OCI-LY7 (cell line): ENCODE results near the gene FBXW7. TPM values are rescaled to one million over a fixed set of nuclear protein-coding genes. Genes with fewer than 3 reads are reported as not detected.

Source experiments
- BruUV-seq: library from RNA; stranded (reverse); fragments of 400-500 nt; replicated peaks from 2 replicates; lab custom pipeline; 2021; lab: Mats Ljungman, UMichigan
- CTCF ChIA-PET: fragments of 300-600 bp; sonication (Branson Sonifier 250); formaldehyde crosslinking; loops from one replicate; lab custom pipeline; 2022; ENCODE audit warnings: antibody characterized with exemption; ENCODE audit not compliant: unreplicated experiment; lab: Charles Lee
- POLR2A ChIA-PET: fragments of 300-600 bp; sonication (Branson Sonifier 250); formaldehyde crosslinking; loops from one replicate; lab custom pipeline; 2022; ENCODE audit warnings: antibody characterized with exemption; lab: Charles Lee
- DNase-seq: peaks from one replicate; pipeline ENCODE4 v3.0.0-alpha.2; 2015; ENCODE audit warnings: low spot score
- H2AFZ ChIP-seq: fragments of 200-600 bp; sonication (generic), shearing (Covaris generic); 2 replicates; pipeline ENCODE4 v1.6.1; 2014; ENCODE audit warnings: mild to moderate bottlenecking, antibody characterized with exemption, low read length, moderate library complexity
- H3K27ac ChIP-seq: fragments of 200-600 bp; sonication (generic); 2 replicates; pipeline ENCODE4 v1.5.1; 2014; ENCODE audit warnings: mixed run types, low read depth, mild to moderate bottlenecking, moderate library complexity, low read length, inconsistent platforms; ENCODE audit not compliant: poor library complexity, severe bottlenecking
- H3K36me3 ChIP-seq: fragments of 200-600 bp; sonication (generic); 2 replicates; pipeline ENCODE4 v1.6.1; 2014; ENCODE audit warnings: mild to moderate bottlenecking, antibody characterized with exemption, low read length, moderate library complexity, mixed read lengths; ENCODE audit not compliant: insufficient read depth
- H3K4me1 ChIP-seq: fragments of 200-600 bp; sonication (generic); 2 replicates; pipeline ENCODE4 v1.5.1; 2014; ENCODE audit warnings: mild to moderate bottlenecking, low read length; ENCODE audit not compliant: insufficient read depth, poor library complexity, severe bottlenecking
- H3K4me2 ChIP-seq: fragments of 200-600 bp; sonication (generic); 2 replicates; pipeline ENCODE4 v1.6.1; 2014; ENCODE audit warnings: mild to moderate bottlenecking, low read length
- H3K4me3 ChIP-seq: fragments of 200-600 bp; sonication (generic); 2 replicates; pipeline ENCODE4 v1.5.1; 2014; ENCODE audit warnings: mild to moderate bottlenecking, low read depth, low read length; ENCODE audit not compliant: poor library complexity, severe bottlenecking
- H3K79me2 ChIP-seq: fragments of 200-600 bp; sonication (generic); 2 replicates; pipeline ENCODE4 v1.6.1; 2016; ENCODE audit warnings: low read depth, mild to moderate bottlenecking, low read length, moderate library complexity, mixed read lengths; ENCODE audit not compliant: insufficient read depth
- H3K9me2 ChIP-seq: fragments of 200-600 bp; sonication (generic); 2 replicates; pipeline ENCODE4 v1.6.1; 2016; ENCODE audit warnings: mild to moderate bottlenecking, low read length, mixed read lengths; ENCODE audit not compliant: insufficient read depth
- H3K9me3 ChIP-seq: fragments of 200-600 bp; sonication (generic); 2 replicates; pipeline ENCODE4 v1.6.1; 2014; ENCODE audit warnings: mild to moderate bottlenecking, mixed run types, low read length, mixed read lengths
- H4K20me1 ChIP-seq: fragments of 200-600 bp; sonication (generic); 2 replicates; pipeline ENCODE4 v1.6.1; 2014; ENCODE audit warnings: mild to moderate bottlenecking, antibody characterized with exemption, low read length, moderate library complexity, mixed read lengths; ENCODE audit not compliant: insufficient read depth
- EZH2phosphoT487 ChIP-seq: fragments of 200-600 bp; sonication (generic); IDR thresholded peaks from 2 replicates; pipeline ENCODE4 v1.6.1; 2018; ENCODE audit warnings: low read depth, borderline replicate concordance, mild to moderate bottlenecking, mixed run types, antibody characterized with exemption, low read length, moderate library complexity, mixed read lengths
- intact Hi-C: fragments of 100-400 bp; cut with micrococcal nuclease; formaldehyde crosslinking; loops from one replicate; pipeline ENCODE4 v1.10.0; 2022; ENCODE audit not compliant: unreplicated experiment
- total RNA-seq, 2 experiments: library from RNA; depleted of rRNA in 1 of 2; stranded (reverse); fragments of >200 nt in 1 of 2; shearing (Covaris generic) in 1 of 2; gene quantifications; 2 replicates each; pipeline ENCODE4 v1.2.3, GENCODE V29; 2014 to 2022
- TF ChIP-seq, protein P1 (sequence below): fragments of 200-600 bp; sonication (generic); conservative IDR thresholded peaks from 2 replicates; pipeline ENCODE4 v1.5.1; 2014; ENCODE audit warnings: mild to moderate bottlenecking, antibody characterized with exemption, low read length, moderate library complexity, mixed read lengths

The FBXW7 gene
- total RNA-seq, 2 experiments from 2014 or later, result 58.8 to 102 TPM

DNA sequence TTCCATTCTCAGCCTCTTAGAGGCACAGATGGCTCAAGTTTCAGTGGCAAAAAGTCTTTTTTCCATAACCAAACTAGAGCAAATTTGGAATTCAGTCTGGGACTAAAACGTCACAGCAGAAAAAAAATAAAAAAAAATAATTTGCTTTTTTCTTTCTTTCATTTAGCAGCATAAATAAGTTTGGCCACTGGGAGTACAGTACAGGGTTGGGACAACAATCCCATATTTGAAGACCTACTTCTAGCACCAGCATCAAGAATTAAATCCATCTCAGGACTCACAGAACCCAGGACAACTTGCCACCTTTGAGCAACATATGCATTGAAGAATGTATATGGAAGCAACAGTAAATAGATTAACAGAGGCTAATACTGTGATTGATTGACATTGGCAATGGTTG lies 214.0 kb downstream of the FBXW7 start:
- Histone ChIP-seq H3K27ac (no peak overlapping the region), H3K36me3 (peaks cover 50% of the 10 kb centered on the region), H3K4me3 (no peak overlapping the region), H3K4me2 (no peak overlapping the region), H3K79me2 (no peaks in the 10 kb centered on the region), H3K4me1 (no peaks in the 10 kb centered on the region), H2AFZ (no peak overlapping the region), H4K20me1 (no peaks in the 10 kb centered on the region), H3K9me2 (no peaks in the 10 kb centered on the region), H3K9me3 (no peaks in the 10 kb centered on the region)
- TF ChIP-seq, protein P1, sequence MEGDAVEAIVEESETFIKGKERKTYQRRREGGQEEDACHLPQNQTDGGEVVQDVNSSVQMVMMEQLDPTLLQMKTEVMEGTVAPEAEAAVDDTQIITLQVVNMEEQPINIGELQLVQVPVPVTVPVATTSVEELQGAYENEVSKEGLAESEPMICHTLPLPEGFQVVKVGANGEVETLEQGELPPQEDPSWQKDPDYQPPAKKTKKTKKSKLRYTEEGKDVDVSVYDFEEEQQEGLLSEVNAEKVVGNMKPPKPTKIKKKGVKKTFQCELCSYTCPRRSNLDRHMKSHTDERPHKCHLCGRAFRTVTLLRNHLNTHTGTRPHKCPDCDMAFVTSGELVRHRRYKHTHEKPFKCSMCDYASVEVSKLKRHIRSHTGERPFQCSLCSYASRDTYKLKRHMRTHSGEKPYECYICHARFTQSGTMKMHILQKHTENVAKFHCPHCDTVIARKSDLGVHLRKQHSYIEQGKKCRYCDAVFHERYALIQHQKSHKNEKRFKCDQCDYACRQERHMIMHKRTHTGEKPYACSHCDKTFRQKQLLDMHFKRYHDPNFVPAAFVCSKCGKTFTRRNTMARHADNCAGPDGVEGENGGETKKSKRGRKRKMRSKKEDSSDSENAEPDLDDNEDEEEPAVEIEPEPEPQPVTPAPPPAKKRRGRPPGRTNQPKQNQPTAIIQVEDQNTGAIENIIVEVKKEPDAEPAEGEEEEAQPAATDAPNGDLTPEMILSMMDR, result no peak
- no peak for TF ChIP-seq EZH2phosphoT487
- ChIA-PET POLR2A (interaction anchor here (0.6 kb wide), 6 partner anchors 15 to 571 kb away, joined by 3 to 7 read pairs (median 4); no protein-coding TSS in a partner anchor), CTCF (interaction anchor here (0.6 kb wide), 2 partner anchors 434 to 655 kb away, joined by 5 to 6 read pairs; no protein-coding TSS in a partner anchor)
- BruUV-seq, result no TSS peak
- intact Hi-C loops, result no loop called here
- no peak for DNase-seq

DNA sequence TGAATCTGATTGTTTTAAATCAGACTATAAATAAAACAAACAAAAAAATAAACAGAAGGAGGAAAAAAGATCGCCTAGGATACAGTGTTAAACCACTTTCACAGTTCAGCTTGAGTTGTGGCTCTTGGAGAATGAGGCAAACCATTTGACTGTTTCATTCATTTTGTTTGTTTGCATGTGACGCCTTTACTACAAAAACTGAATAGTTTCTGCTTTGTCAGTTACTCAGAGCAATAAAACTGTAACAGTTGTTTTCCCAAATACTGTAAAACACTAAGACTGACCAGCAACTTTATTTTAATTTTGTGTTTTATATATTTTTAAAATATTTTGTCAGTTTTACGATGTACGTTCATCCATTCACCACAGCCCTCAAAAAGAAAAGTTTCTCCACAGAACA lies 214.5 kb downstream of the FBXW7 start:
- DNase-seq, result no peak
- H3K4me1 ChIP-seq, result no peaks in the 10 kb centered on the region
- no peaks in the 10 kb centered on the region for H3K9me2 ChIP-seq
- no peak overlapping the region for H2AFZ ChIP-seq
- H3K9me3 ChIP-seq, result no peaks in the 10 kb centered on the region
- ChIA-PET CTCF (no interaction called here), POLR2A (no interaction called here)
- no peak overlapping the region for H3K4me3 ChIP-seq
- TF ChIP-seq, protein P1, result no peak
- no peak for TF ChIP-seq EZH2phosphoT487
- H3K79me2 ChIP-seq, result no peaks in the 10 kb centered on the region
- no peak overlapping the region for H3K27ac ChIP-seq
- BruUV-seq, result no TSS peak
- intact Hi-C loops, result no loop called here
- H3K4me2 ChIP-seq, result no peak overlapping the region
- H4K20me1 ChIP-seq, result no peaks in the 10 kb centered on the region
- H3K36me3 ChIP-seq, result peaks cover 49% of the 10 kb centered on the region

DNA sequence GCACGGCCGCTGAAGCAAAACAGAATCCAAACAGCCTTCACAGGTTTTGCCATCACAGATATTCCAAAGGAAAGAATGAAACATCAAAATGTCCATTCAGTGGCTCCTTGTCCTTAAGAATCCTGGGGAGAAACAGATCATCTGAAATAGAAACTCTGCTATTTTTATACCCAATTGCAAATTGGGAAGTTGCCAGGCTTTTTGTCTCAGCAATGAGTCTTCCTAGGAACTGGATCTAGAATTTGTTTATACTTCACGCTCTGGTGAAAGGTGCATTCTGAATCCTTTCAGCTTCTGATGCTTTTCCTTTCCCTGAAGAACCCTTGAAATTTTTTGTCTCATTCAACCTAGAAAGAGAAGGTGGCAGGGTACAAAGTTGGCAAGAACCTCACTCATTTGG lies 218.9 kb downstream of the FBXW7 start:
- Histone ChIP-seq H2AFZ (no peak overlapping the region), H3K9me2 (no peaks in the 10 kb centered on the region), H3K4me3 (no peak overlapping the region), H3K4me2 (no peak overlapping the region), H4K20me1 (no peaks in the 10 kb centered on the region), H3K27ac (no peak overlapping the region), H3K79me2 (no peaks in the 10 kb centered on the region), H3K36me3 (peaks cover 11% of the 10 kb centered on the region; the same call in 1 of the 2 replicates), H3K4me1 (no peaks in the 10 kb centered on the region), H3K9me3 (no peaks in the 10 kb centered on the region)
- intact Hi-C loops, result no loop called here
- ChIA-PET POLR2A (interaction anchor here (0.6 to 0.8 kb wide), 2 partner anchors 28 to 163 kb away, joined by 3 to 5 read pairs; no protein-coding TSS in a partner anchor), CTCF (no interaction called here)
- BruUV-seq, result no TSS peak
- no peak for DNase-seq
- TF ChIP-seq, protein P1, result no peak
